K562 (cell line): ENCODE results near the gene ACOD1. TPM values are rescaled to one million over a fixed set of nuclear protein-coding genes. Genes with fewer than 3 reads are reported as not detected.

Experiments
- ATAC-seq: fragments of 200-7000 bp; cut with Tn5 transposase; 3 replicates; pipeline ENCODE4 v1.9.1; 2020; ENCODE audit warnings: moderate library complexity
- BruUV-seq: library from RNA; stranded (reverse); fragments of 400-500 nt; replicated peaks from 2 replicates; lab custom pipeline; 2021; lab: Mats Ljungman, UMichigan
- CTCF ChIA-PET: fragments of 300-600 bp; formaldehyde crosslinking; extraction: SDS; loops from one replicate; lab custom pipeline; 2021; ENCODE audit warnings: low intra/inter-chr PET ratio; lab: Yijun Ruan, JAX
- POLR2A ChIA-PET: fragments of 300-600, 350-650 bp; sonication (Branson Sonifier 250); formaldehyde crosslinking; extraction: SDS; loops from one replicate; lab custom pipeline; 2021; ENCODE audit warnings: antibody characterized with exemption, inconsistent platforms; lab: Yijun Ruan, JAX
- DNase-seq, 4 experiments: peaks; one replicate each; pipeline versions ENCODE4 v3.0.0 to v3.0.0-alpha.2; 2011 to 2018; ENCODE audit warnings: low spot score in 3 of 4, mixed read lengths in 3 of 4; ENCODE audit errors: extremely low read depth in 1 of 4
- FAIRE-seq: peaks from 2 replicates; lab custom pipeline; 2011; peaks lifted over from hg19 to GRCh38; lab: Jason Lieb, UNC
- H2AFZ ChIP-seq: 2 replicates; pipeline ENCODE4 v1.6.0; 2011; ENCODE audit warnings: low read depth, low read length, control low read depth, inconsistent platforms
- H3K27ac ChIP-seq: fragments of 200-600 bp; 3 replicates; pipeline ENCODE4 v1.8.0; 2011; ENCODE audit warnings: low read depth, mild to moderate bottlenecking, control low read depth, inconsistent platforms, low read length, moderate library complexity, mixed read lengths; ENCODE audit errors: extremely low read depth
- H3K27me3 ChIP-seq, 2 experiments: fragments of 300-600 bp in 1 of 2; 2 replicates in 1 of 2; 3 replicates in 1 of 2; pipeline versions ENCODE4 v1.6.0 to v1.8.0; 2011; ENCODE audit warnings: inconsistent platforms in 2 of 2, low read length in 2 of 2, mild to moderate bottlenecking in 1 of 2, mixed read lengths in 1 of 2, moderate library complexity in 1 of 2; ENCODE audit not compliant: control insufficient read depth in 2 of 2, insufficient read depth in 2 of 2
- H3K36me3 ChIP-seq: fragments of 300-600 bp; 3 replicates; pipeline ENCODE4 v1.8.0; 2011; ENCODE audit warnings: mild to moderate bottlenecking, low read length, inconsistent platforms; ENCODE audit not compliant: control insufficient read depth, insufficient read depth
- H3K4me1 ChIP-seq, 2 experiments: fragments of 200-600 bp in 1 of 2; replicated peaks in 1 of 2; 2 replicates in 1 of 2; 3 replicates in 1 of 2; pipeline versions ENCODE4 v1.5.1 to v1.8.0; 2011; ENCODE audit warnings: inconsistent platforms in 2 of 2, low read length in 2 of 2, mild to moderate bottlenecking in 1 of 2, mixed read lengths in 1 of 2, moderate library complexity in 1 of 2; ENCODE audit not compliant: control insufficient read depth in 2 of 2, insufficient read depth in 2 of 2
- H3K4me2 ChIP-seq: 2 replicates; pipeline ENCODE4 v1.6.1; 2011; ENCODE audit warnings: low read length, control low read depth, inconsistent platforms, mixed read lengths; ENCODE audit not compliant: insufficient read depth
- H3K4me3 ChIP-seq: fragments of 200-600 bp; sonication (generic), shearing (Covaris generic); 2 replicates; pipeline ENCODE4 v1.5.1; 2016; ENCODE audit warnings: control low read depth, inconsistent platforms
- H3K79me2 ChIP-seq: fragments of 200-600 bp; 3 replicates; pipeline ENCODE4 v1.8.0; 2011; ENCODE audit warnings: low read length, inconsistent platforms; ENCODE audit not compliant: control insufficient read depth, insufficient read depth
- H3K9ac ChIP-seq, 2 experiments: 2 replicates each; pipeline versions ENCODE4 v1.6.0 to v1.6.1; 2011; ENCODE audit warnings: low read depth in 2 of 2, low read length in 2 of 2, control low read depth in 1 of 2, inconsistent platforms in 1 of 2, mild to moderate bottlenecking in 1 of 2, mixed read lengths in 1 of 2; ENCODE audit not compliant: insufficient read depth in 1 of 2
- H3K9me1 ChIP-seq: one replicate; pipeline ENCODE4 v1.6.0; 2011; ENCODE audit warnings: inconsistent platforms, mild to moderate bottlenecking, low read length, moderate library complexity; ENCODE audit not compliant: control insufficient read depth, insufficient read depth
- H3K9me3 ChIP-seq: replicated peaks from 2 replicates; pipeline ENCODE4 v1.5.1; 2011; ENCODE audit warnings: low read depth, low read length, inconsistent platforms; ENCODE audit not compliant: control insufficient read depth, insufficient read depth
- H4K20me1 ChIP-seq: replicated peaks from 2 replicates; pipeline ENCODE4 v1.6.1; 2011; ENCODE audit warnings: low read length, inconsistent platforms, mixed read lengths; ENCODE audit not compliant: control insufficient read depth, insufficient read depth
- FUS ChIP-seq: fragments of 200-400 bp; formaldehyde crosslinking; optimal IDR thresholded peaks from 2 replicates; pipeline ENCODE3; 2017; ENCODE audit warnings: low read depth, low read length
- MEF2A ChIP-seq: IDR thresholded peaks from 2 replicates; pipeline ENCODE4 v1.6.1; 2011; ENCODE audit warnings: low read depth, mild to moderate bottlenecking, low read length, moderate library complexity; ENCODE audit not compliant: control insufficient read depth
- MNT ChIP-seq, 2 experiments: fragments of 450-650 bp; conservative IDR thresholded peaks; 2 replicates each; pipeline ENCODE4 v1.6.1; 2017; ENCODE audit warnings: mild to moderate bottlenecking in 2 of 2, moderate library complexity in 2 of 2
- MXD1 ChIP-seq: fragments of 250-450 bp; sonication (Bioruptor Pico); IDR thresholded peaks from 2 replicates; pipeline ENCODE4 v1.8.0; 2021; ENCODE audit warnings: borderline replicate concordance, mild to moderate bottlenecking, moderate library complexity; ENCODE audit not compliant: poor library complexity, severe bottlenecking
- PBX2 ChIP-seq, 2 experiments: IDR thresholded peaks in 1 of 2; conservative IDR thresholded peaks in 1 of 2; 2 replicates each; pipeline ENCODE4 v1.6.1; 2016; ENCODE audit warnings: low read depth in 2 of 2, mild to moderate bottlenecking in 1 of 2, missing compliant biosample characterization in 1 of 2, missing genetic modification characterization in 1 of 2, moderate library complexity in 1 of 2
- POLR3G ChIP-seq: IDR thresholded peaks from 2 replicates; pipeline ENCODE4 v1.6.1; 2011; ENCODE audit not compliant: insufficient read length, insufficient replicate concordance; ENCODE audit errors: extremely low read depth
- RHOXF2B ChIP-seq: fragments of 250-450 bp; sonication (Bioruptor Pico); conservative IDR thresholded peaks from 2 replicates; pipeline ENCODE4 v1.5.1; 2021
- U2AF1 ChIP-seq: fragments of 200-400 bp; formaldehyde crosslinking; optimal IDR thresholded peaks from 2 replicates; pipeline ENCODE3; 2017; ENCODE audit warnings: mild to moderate bottlenecking, low read depth, low read length, moderate library complexity
- ZBTB8A ChIP-seq: fragments of 450-650 bp; IDR thresholded peaks from 2 replicates; pipeline ENCODE4 v1.6.1; 2018; ENCODE audit warnings: mild to moderate bottlenecking, moderate library complexity; ENCODE audit not compliant: partially characterized antibody
- ZNF146 ChIP-seq: IDR thresholded peaks from one replicate; pipeline ENCODE4 v1.6.1; 2018; ENCODE audit warnings: missing compliant biosample characterization; ENCODE audit not compliant: unreplicated experiment
- ZNF165 ChIP-seq: fragments of 250-450 bp; sonication (Bioruptor Pico); IDR thresholded peaks from 2 replicates; pipeline ENCODE4 v1.4.0; 2020; ENCODE audit warnings: borderline replicate concordance
- ZNF584 ChIP-seq: fragments of 200-800 bp; sonication (Bioruptor generic); IDR thresholded peaks from 2 replicates; pipeline ENCODE4 v1.6.1; 2016; ENCODE audit warnings: low read depth, mild to moderate bottlenecking, missing genetic modification characterization, missing compliant biosample characterization
- ZNF785 ChIP-seq: fragments of 250-450 bp; sonication (Bioruptor Pico); IDR thresholded peaks from 2 replicates; pipeline ENCODE4 v1.4.0; 2020; ENCODE audit warnings: mild to moderate bottlenecking
- WGBS: fragments of 100-300 bp; shearing (Covaris generic); methylation state at CpG from one replicate; pipeline ENCODE4 v1.1.6; 2016; ENCODE audit warnings: low coverage, mixed read lengths; ENCODE audit not compliant: insufficient coverage; ENCODE audit errors: missing lambda C conversion rate; 5-methylcytosine and 5-hydroxymethylcytosine counted together
- in situ Hi-C: fragments of 300-500 bp; cut with MboI; formaldehyde crosslinking; loops from 4 replicates; pipeline ENCODE4 v1.15.0; 2018; ENCODE audit warnings: inconsistent platforms, mixed read lengths
- intact Hi-C: fragments of 100-400 bp; cut with micrococcal nuclease; formaldehyde crosslinking; loops from 2 replicates; pipeline ENCODE4 v1.14.2; 2022
- polyA plus RNA-seq, 8 experiments: library from polyadenylated mRNA; depleted of rRNA in 4 of 8; stranded (reverse) in 5 of 8; unstranded in 3 of 8; fragments of >200 nt; fragmentation: Nextera tagmentation in 2 of 8; fragmentation: Illumina TruSeq in 1 of 8; extraction: Ambion mirVana in 2 of 8; extraction: Trizol in 1 of 8; gene quantifications; 2 replicates each; pipeline versions ENCODE4 v1.2.1 to v1.2.3, GENCODE V29; 2011 to 2014; ENCODE audit warnings: inconsistent platforms in 1 of 8, missing spikeins in 1 of 8
- total RNA-seq, 7 experiments: library from RNA; depleted of rRNA in 6 of 7; stranded (reverse); fragments of >200 nt in 6 of 7; fragmentation: Illumina TruSeq in 2 of 7; extraction: Trizol in 2 of 7; gene quantifications; 2 replicates each; pipeline versions ENCODE4 v1.2.1 to v1.2.3, GENCODE V29; 2011 to 2021; ENCODE audit warnings: low replicate concordance in 1 of 7

The ACOD1 gene
- total and polyA plus RNA-seq, 9 of the 15 experiments (the other 6 are each of a cell fraction or from before 2014, with no cell fraction given): not detected

DNA sequence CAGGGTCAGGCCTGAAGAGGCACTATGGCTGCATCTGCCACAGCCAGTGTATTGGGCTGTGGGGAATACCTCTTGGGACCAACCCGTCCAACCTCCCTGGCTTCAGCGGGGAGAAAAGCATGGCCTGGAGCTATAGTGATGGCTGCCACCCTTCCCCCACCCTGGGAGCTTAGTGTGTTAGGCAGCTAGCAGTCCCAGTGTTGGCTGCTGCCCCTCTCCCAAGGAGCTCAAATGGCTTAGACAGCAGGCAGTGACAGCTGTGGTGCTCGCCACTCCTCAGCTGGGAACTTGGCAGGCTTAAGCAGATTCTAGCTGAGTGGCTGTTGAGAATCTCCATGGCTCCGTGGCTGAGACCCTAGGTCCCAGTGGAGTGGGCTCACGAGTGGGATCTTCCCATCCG lies 19.7 kb downstream of the ACOD1 start (continued):
- TF ChIP-seq PBX2 (CRISPR knock-in tag; IDR thresholded peaks at IDR 0.05; ENCODE audit: low read depth): no peak
- TF ChIP-seq PBX2 (tag; conservative IDR thresholded peaks at IDR 0.05; ENCODE audit: low read depth): no peak
- TF ChIP-seq, all 486 proteins: peak for 0

GRCh38 chr13:76969488-76970365 lies 21.4 kb downstream of the ACOD1 start:
- no peak for FAIRE-seq
- no peak for TF ChIP-seq ZNF584 (CRISPR knock-in tag)
- TF ChIP-seq ZBTB8A: no peak
- no peak for TF ChIP-seq ZNF165 (CRISPR knock-in tag)
- TF ChIP-seq MXD1 (CRISPR knock-in tag): no peak
- no peak for TF ChIP-seq ZNF785 (CRISPR knock-in tag)
- no peak for TF ChIP-seq POLR3G
- TF ChIP-seq FUS: no peak
- TF ChIP-seq MNT (conservative IDR thresholded peaks at IDR 0.05): no peak
- no peak for TF ChIP-seq RHOXF2B (CRISPR knock-in tag)
- TF ChIP-seq ZNF146: no peak
- TF ChIP-seq U2AF1: no peak
- TF ChIP-seq MEF2A: no peak

More at GRCh38 chr13:76969488-76970365, 21.4 kb downstream of the ACOD1 start:
- H3K27me3 ChIP-seq: peaks cover 0 to 12% of the 10 kb centered on the region in 2 experiments; a peak in 2 of 5 replicates
- BruUV-seq: no TSS peak
- no peak overlapping the region for H3K4me2 ChIP-seq
- POLR2A ChIA-PET: interaction anchor here (0.6 to 0.8 kb wide), 2 partner anchors 13 to 15 kb away, joined by 3 read pairs; no protein-coding TSS in a partner anchor
- H3K9me3 ChIP-seq: no peaks in the 10 kb centered on the region
- H3K9ac ChIP-seq: no peak overlapping the region
- CTCF ChIA-PET: no interaction called here
- no peaks in the 10 kb centered on the region for H3K79me2 ChIP-seq
- no peak overlapping the region for H2AFZ ChIP-seq
- in situ Hi-C loops: no loop called here
- no peak overlapping the region for H3K4me3 ChIP-seq
- no peaks in the 10 kb centered on the region for H3K9me1 ChIP-seq
- intact Hi-C loops: no loop called here
- H4K20me1 ChIP-seq: no peaks in the 10 kb centered on the region
- DNase-seq (no peak), ATAC-seq (no peak)
- H3K27ac ChIP-seq: no peak overlapping the region
- WGBS: 0% methylated on average over 5 of the region's 5 CpGs
- no peaks in the 10 kb centered on the region for H3K4me1 ChIP-seq
- H3K36me3 ChIP-seq: no peaks in the 10 kb centered on the region
